Spleen (tissue), 7 donors: ENCODE data around the gene LRRC8A.
A peak's percentile ranks its signal among the peaks of the same experiment; 100 is the strongest.

ENCODE experiments used
- POLR2AphosphoS5 ChIP-seq, 3 donors: sonication (generic); formaldehyde crosslinking; IDR thresholded peaks; one replicate each; pipeline ENCODE4 v1.5.1; 2017; ENCODE audit warnings: antibody characterized with exemption in 3 of 3
- TF ChIP-seq, protein P1 (sequence below), 11 experiments: fragments of 200-600 bp in 7 of 11; fragments of 450-650 bp in 4 of 11; sonication (generic) in 4 of 11; IDR thresholded peaks in 8 of 11; conservative IDR thresholded peaks in 3 of 11; 1 replicate in 7 of 11; 2 replicates in 4 of 11; pipeline versions ENCODE4 v1.4.0 to v1.8.0; 2016 to 2021; ENCODE audit warnings: antibody characterized with exemption in 11 of 11, inconsistent platforms in 4 of 11, mild to moderate bottlenecking in 1 of 11
- donor health status: DM: no; HTN: no; CAD: no; lungs with moderate emphysema.
- donor health status: DM: no; HTN: no; CAD: no.
- donor health status: DM: no; HTN: no; CAD: no.

DNA sequence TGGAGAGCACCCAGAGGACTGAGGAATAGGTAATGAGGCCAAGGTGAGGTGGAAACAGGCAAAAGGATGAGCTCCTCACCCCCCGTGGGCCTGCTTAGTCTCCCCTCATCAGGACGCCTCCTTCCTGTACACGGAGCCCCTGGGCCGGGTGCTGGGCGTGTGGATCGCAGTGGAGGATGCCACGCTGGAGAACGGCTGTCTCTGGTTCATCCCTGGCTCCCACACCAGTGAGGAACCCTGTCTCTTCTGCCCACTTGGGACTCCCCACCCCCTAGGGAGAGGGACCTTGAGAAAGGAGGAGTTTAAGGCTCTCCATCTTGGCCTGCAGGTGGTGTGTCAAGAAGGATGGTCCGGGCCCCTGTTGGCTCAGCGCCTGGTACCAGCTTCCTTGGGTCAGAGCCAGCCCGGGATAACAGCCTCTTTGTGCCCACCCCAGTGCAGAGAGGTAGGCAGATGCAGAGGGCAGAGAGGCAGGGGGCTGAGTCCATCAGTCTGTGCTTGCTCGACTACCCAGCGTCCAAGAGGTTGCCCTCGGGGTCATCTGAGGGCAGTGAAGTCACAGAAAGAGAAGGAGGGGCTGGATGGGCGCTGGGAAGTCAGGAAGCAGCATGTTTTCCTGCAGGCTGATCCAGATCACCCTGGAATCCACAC is 58.5 kb downstream of the LRRC8A start:
- peak; percentile 24 to 46 (median 41) for TF ChIP-seq POLR2AphosphoS5 (IDR thresholded peaks at IDR 0.05)
- TF ChIP-seq, protein P1, sequence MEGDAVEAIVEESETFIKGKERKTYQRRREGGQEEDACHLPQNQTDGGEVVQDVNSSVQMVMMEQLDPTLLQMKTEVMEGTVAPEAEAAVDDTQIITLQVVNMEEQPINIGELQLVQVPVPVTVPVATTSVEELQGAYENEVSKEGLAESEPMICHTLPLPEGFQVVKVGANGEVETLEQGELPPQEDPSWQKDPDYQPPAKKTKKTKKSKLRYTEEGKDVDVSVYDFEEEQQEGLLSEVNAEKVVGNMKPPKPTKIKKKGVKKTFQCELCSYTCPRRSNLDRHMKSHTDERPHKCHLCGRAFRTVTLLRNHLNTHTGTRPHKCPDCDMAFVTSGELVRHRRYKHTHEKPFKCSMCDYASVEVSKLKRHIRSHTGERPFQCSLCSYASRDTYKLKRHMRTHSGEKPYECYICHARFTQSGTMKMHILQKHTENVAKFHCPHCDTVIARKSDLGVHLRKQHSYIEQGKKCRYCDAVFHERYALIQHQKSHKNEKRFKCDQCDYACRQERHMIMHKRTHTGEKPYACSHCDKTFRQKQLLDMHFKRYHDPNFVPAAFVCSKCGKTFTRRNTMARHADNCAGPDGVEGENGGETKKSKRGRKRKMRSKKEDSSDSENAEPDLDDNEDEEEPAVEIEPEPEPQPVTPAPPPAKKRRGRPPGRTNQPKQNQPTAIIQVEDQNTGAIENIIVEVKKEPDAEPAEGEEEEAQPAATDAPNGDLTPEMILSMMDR (IDR thresholded peaks at IDR 0.05 in 8 of 11, conservative IDR thresholded peaks at IDR 0.05 in 3 of 11) = no peak
